Epithelial cell of proximal tubule (primary cell): Measurements from ENCODE around the gene METTL4. TPM values are rescaled to one million over a fixed set of nuclear protein-coding genes. Genes with fewer than 3 reads are reported as not detected.

ENCODE experiments used
- DNase-seq: peaks from one replicate; pipeline ENCODE4 v3.0.0-alpha.2; 2011; ENCODE audit warnings: low read depth
- H3K4me3 ChIP-seq: 2 replicates; pipeline ENCODE4 v1.5.1; 2011; ENCODE audit warnings: low read depth, mild to moderate bottlenecking, low read length
- total RNA-seq: library from RNA; depleted of rRNA; stranded (reverse); fragments of >200 nt; gene quantifications from 2 replicates; pipeline ENCODE4 v1.2.3, GENCODE V29; 2015
- TF ChIP-seq, protein P1 (sequence below): conservative IDR thresholded peaks from 2 replicates; pipeline ENCODE4 v1.5.1; 2012; ENCODE audit warnings: low read depth, mild to moderate bottlenecking, low read length

Gene METTL4
- total RNA-seq, 1 donor from 2014 or later = 7.8 TPM

DNA sequence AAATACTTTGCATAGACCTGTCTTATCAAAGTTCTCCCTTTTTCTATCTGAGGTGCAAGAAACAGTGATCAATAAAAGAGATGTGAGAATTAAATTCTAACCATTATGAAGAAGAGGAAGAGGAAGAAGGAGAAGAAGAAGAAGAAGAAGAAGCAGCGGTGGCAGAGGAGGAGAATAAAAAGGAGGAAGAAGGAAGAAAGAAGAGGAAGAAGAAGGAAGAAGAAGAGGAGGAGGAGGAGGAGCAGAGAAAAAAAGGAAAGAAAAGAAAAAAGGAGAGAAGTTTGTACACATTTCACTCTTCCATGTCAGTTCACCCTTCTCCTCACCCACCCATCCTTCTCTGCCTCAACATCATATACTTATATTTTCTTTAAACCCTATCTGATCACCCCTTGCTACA, 68.4 kb downstream of the METTL4 start:
- no peak overlapping the region for H3K4me3 ChIP-seq
- DNase-seq = no peak
- TF ChIP-seq, protein P1, sequence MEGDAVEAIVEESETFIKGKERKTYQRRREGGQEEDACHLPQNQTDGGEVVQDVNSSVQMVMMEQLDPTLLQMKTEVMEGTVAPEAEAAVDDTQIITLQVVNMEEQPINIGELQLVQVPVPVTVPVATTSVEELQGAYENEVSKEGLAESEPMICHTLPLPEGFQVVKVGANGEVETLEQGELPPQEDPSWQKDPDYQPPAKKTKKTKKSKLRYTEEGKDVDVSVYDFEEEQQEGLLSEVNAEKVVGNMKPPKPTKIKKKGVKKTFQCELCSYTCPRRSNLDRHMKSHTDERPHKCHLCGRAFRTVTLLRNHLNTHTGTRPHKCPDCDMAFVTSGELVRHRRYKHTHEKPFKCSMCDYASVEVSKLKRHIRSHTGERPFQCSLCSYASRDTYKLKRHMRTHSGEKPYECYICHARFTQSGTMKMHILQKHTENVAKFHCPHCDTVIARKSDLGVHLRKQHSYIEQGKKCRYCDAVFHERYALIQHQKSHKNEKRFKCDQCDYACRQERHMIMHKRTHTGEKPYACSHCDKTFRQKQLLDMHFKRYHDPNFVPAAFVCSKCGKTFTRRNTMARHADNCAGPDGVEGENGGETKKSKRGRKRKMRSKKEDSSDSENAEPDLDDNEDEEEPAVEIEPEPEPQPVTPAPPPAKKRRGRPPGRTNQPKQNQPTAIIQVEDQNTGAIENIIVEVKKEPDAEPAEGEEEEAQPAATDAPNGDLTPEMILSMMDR = no peak

DNA sequence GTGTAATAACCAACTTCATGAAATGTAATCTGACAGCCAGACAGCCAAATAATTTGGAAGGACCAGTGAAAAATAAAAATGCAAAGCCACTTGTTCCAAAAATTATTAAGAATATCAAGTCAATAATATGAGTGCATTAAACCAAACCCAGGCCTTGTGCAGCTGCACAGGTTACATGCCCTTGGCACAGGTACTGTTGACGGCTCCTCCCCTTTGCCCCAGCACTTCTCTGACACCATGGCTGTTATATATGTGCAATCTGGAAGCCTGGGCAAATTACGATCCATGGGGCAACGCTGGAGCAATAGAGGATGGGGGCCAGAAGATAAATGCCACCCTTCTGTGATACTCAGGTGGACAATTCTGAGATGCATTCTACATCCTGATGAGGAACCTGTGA, 68.9 kb downstream of the METTL4 start:
- no peak overlapping the region for H3K4me3 ChIP-seq
- TF ChIP-seq, protein P1 = no peak
- no peak for DNase-seq

DNA sequence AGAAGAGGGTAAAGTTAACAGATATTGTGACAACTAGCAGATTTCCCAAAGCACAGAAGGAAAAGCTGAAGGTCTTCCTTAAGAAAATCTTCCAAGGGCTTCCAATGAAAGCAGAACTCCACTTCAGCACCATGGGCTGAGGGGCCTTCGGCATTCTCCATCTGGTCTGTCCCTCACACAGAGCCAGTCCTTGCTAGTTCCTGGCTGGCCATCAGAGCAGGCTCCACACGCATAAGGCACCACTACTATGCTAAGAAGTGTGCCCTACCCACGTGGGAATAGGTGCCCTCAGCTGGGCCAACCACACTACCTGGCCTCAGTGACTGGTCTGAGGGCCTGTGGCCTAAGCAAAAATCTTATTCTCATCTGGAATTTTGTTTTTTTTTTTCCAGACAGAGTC, 73.5 kb downstream of the METTL4 start:
- no peak overlapping the region for H3K4me3 ChIP-seq
- DNase-seq = no peak
- TF ChIP-seq, protein P1 = no peak

DNA sequence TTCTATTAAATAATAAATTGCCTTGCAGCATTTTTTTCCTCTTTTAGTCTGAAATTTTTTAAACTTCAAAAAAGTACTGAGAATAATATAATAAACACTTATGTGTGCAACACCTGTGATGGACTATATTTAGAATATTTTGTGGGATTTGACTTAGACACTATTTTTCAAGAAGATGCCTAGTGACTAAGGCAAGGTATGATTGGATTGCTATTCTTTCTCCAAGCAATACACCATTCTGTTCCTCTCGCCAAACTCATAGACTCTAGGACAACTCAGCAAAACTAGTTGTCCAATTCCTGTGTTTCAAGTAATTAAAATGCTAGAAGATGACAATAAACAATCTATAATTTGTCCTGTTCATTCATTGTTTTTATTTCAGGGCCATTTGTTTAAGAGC, 75.9 kb downstream of the METTL4 start:
- TF ChIP-seq, protein P1 = no peak
- H3K4me3 ChIP-seq = no peak overlapping the region
- DNase-seq = no peak

DNA sequence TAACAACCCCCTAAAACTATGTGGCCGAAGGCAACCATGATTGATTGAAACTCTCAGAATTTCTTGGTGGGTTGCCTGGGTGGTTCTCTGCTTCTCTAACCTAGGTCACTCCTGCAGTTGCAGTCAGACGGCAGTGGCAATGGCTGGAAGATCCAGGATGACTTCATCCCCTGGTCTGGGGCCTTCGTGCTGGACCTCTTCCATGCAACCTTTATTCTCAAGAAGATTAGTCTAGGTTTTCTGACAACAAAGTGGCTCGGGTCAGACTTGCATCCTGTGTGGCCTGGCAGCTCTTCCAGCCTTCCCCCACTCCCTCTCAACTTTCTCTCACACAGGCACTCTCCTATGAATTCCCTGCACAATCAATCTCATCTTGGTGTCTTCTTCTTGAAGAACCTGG, 76.4 kb downstream of the METTL4 start:
- no peak overlapping the region for H3K4me3 ChIP-seq
- TF ChIP-seq, protein P1 = no peak
- no peak for DNase-seq

Other genes with a start within 250 kb of the METTL4 start
- gene NDC80, start 52 bp upstream of the METTL4 start, total RNA-seq = 35.1 and 45.1 TPM in 2 replicates
- gene SMCHD1, start 84.2 kb upstream of the METTL4 start, total RNA-seq = 25.9 and 32.8 TPM in 2 replicates